22Rv1 (cell line): Measurements from ENCODE around the gene EIF2S2.

Experiments used
- H3K27ac ChIP-seq: fragments of 450-650 bp; 2 replicates; pipeline ENCODE4 v1.5.1; 2017
- ZFX ChIP-seq: fragments of 450-650 bp; IDR thresholded peaks from 2 replicates; pipeline ENCODE4 v1.6.1; 2017; ENCODE audit warnings: antibody characterized with exemption, borderline replicate concordance
- TF ChIP-seq, protein P1 (sequence below): fragments of 450-650 bp; IDR thresholded peaks from 2 replicates; pipeline ENCODE4 v1.5.1; 2017; ENCODE audit warnings: mild to moderate bottlenecking

EIF2S2 gene

DNA sequence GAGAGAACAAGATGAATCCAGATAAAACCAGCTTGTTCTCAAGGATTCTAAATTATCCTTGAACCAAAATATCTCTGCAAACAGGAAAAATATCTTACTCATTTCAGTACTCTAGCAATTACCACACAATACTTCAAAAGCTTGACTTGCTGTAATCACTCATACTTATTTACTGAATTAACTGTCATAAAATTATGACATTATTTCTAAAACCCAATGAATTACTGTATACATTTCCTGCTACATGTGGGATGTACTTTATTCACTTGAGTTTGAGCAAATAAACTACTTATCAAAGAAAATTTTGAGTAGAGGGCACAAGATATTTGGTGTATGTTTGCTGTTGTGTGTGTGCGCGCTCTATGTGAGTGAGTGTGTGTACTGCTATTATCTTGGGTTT is 9.7 kb downstream of the EIF2S2 start:
- TF ChIP-seq, protein P1, sequence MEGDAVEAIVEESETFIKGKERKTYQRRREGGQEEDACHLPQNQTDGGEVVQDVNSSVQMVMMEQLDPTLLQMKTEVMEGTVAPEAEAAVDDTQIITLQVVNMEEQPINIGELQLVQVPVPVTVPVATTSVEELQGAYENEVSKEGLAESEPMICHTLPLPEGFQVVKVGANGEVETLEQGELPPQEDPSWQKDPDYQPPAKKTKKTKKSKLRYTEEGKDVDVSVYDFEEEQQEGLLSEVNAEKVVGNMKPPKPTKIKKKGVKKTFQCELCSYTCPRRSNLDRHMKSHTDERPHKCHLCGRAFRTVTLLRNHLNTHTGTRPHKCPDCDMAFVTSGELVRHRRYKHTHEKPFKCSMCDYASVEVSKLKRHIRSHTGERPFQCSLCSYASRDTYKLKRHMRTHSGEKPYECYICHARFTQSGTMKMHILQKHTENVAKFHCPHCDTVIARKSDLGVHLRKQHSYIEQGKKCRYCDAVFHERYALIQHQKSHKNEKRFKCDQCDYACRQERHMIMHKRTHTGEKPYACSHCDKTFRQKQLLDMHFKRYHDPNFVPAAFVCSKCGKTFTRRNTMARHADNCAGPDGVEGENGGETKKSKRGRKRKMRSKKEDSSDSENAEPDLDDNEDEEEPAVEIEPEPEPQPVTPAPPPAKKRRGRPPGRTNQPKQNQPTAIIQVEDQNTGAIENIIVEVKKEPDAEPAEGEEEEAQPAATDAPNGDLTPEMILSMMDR, result no peak
- no peak for TF ChIP-seq ZFX

DNA sequence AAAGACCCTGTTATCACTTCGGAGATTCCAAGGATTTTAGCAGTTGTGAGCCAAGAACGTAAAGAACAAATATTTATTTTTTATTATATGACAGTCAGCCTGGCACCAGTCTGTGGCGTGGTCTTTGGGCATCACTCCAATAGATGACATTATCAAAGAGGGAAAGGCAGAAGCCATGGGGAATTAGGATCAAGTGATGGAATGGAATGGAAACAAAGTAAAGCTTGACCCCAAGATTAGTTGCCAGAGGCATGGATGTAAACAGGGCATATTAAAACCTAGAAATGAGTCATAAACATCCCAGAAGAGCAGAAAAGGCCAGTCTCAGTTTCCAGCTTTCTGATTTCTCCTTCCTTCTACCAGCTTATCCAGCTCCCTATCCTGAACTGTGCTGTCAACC is 11.5 kb downstream of the EIF2S2 start:
- H3K27ac ChIP-seq, result peak overlapping the region; percentile 52
- no peak for TF ChIP-seq ZFX
- TF ChIP-seq, protein P1, result no peak

More for the DNA sequence above, 9.7 kb downstream of the EIF2S2 start:
- H3K27ac ChIP-seq, result no peak overlapping the region

DNA sequence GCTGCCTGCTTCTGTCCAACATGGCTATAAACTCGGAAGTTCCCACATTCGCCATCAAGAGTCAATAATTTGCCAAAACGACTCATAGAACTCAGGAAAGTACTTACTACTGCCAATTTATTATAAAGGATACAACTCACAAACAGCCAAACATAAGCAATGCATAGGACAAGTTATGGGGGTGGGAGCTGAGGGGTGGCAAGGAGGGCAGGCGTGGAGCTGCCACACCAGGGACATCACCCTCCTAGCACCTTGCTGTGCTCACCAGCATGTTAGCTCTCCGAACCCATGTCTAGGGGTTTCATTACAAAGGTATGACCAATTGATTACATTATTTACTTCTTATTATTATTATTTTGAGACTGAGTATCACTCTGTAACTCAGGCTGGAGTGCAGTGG is 12.4 kb downstream of the EIF2S2 start:
- TF ChIP-seq, protein P1, result no peak
- TF ChIP-seq ZFX, result no peak
- peak overlapping the region; percentile 52 for H3K27ac ChIP-seq

DNA sequence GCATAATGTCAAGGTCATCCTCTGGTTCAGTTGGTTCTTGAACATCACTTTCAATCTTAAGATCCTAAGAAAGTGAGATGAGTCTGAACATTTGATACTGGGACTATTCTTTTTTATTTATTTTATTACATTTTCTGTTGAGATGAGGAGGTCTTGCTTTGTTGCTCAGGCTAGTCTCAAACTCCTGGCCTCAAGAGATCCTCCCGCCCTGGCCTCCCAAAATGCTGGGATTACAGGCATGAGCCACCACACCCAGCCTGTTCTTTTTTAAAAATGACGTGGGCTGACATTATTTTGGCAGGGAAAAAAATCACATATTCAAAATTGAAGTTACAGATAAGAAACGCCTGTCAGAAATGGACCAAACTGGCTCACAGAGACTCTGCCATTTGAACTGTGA is 13.5 kb downstream of the EIF2S2 start:
- TF ChIP-seq ZFX, result no peak
- TF ChIP-seq, protein P1, result no peak

DNA sequence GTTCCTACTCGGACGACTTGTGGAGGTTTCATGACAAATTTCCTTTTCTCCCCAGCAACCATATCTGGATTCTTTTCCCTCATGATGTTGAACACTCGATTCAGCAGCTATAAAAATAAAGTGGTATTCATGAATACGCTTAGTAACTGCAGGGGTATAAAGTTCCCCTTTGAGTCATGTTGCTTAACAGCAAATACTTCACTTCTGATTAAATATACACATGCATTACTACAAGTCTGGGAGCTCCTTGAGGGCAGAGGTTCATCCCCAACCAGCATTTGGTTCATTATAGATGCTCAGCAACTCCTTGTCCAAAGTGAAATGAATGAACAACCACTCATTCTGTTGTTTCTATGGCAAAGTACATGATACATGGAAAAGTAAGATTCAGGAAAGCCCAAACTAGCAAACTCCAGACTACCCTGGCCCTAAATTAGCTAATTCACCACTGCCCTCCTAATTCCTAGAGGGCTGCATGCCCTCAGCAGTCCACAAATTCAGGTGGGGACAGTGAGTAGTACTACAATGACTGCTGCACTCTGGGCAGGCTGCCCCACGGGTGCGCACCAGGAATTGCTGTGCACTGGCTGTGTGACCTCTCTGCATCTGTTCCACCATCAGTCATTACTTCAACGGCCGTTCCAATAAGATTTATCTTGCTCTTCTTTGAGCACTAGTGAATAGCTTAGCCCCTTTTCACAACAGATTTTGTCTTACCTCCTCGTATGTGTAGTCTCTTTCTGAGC is 15.2 kb downstream of the EIF2S2 start:
- H3K27ac ChIP-seq, result no peak overlapping the region
- no peak for TF ChIP-seq ZFX
- TF ChIP-seq, protein P1, result no peak

More for the DNA sequence above, 13.5 kb downstream of the EIF2S2 start:
- no peak overlapping the region for H3K27ac ChIP-seq

DNA sequence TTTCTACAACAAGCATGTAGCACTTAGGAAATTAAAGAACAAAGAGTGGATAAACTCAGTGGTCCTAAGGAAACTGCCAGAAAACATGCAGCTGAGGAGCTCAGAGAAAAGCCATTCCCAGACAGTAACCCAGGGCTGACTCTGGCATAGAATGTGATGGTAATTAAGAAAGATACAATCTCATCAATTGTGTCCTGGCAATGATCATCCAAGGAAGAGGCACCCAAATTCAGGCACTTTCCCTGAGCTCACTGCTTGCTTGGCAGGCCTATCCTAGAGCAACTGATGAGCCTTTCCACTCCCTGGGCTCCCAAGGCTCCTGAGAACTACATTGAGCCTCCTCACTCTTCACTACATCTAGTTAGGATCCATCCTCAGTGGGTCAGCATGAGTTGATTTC is 16.2 kb downstream of the EIF2S2 start:
- TF ChIP-seq, protein P1, result no peak
- no peak for TF ChIP-seq ZFX
- H3K27ac ChIP-seq, result no peak overlapping the region

DNA sequence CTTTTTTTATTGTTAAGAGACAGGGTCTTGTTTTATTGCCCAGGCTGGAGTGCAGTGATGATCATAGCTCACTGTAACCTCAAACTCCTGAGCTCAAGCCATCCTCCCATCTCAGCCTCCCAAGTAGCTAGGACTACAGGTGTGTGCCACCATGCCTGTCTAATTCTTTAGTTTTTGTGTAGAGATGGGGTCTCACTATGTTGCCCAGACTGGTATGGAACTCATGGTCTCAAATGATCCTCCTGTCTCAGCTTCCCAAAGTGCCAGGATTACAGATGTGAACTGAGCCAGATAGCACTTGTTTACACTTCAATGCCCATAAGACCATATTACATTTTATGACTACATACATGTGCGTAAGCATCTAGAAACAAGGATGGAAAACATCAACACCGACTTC is 18.1 kb downstream of the EIF2S2 start:
- TF ChIP-seq, protein P1, result no peak
- no peak for TF ChIP-seq ZFX
- no peak overlapping the region for H3K27ac ChIP-seq
